IPS-11a (cell line): Measurements from ENCODE around the gene PNRC1.
"Not testable (repeated sequence)": the region's sequence is repeated elsewhere in the genome, so short reads cannot be mapped to it uniquely, and the experiment has no call there.

Experiments used
- H3K4me3 ChIP-seq: one replicate; pipeline ENCODE4 v1.5.1; 2013; ENCODE audit warnings: low read depth, low read length, control low read depth

Gene PNRC1

DNA sequence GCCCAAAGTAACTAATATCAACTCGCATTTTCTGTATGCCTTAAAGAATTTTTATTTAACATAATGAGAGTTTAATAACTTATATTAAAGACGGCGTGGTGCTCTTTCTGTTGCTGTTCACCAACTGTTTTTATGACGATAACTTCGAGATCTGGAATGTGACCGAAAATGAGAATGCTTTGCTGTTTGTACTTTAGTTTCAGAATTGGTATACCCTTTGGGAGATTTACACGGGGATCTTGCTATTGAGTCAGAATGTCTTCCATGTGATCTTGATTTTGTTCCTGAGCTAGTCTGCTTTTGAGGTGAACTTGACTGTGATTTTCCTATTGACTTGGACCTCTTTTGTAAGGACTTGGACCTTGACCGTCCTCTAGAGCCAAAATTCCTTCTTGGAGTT is 17.9 kb downstream of the PNRC1 start:
- no peak overlapping the region for H3K4me3 ChIP-seq

DNA sequence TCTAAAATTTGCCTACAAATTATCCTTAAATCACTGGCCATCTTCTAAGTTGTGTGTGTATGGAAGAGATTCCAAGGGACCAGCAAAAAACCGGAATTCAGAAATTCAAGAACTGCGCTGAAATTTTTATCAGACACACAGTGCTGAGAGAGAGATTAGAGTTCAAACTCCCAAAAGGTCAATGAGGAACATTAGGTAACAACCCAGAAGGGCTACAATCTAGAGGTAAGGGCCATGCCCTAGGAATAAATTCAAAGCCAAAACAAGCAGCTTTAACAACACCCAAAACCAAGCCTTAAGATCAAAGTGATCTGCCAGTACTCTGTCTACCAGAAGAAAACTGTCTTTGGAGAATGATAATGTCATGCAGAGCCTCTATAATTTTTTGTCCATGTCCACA is 19.6 kb downstream of the PNRC1 start:
- H3K4me3 ChIP-seq = no peak overlapping the region

DNA sequence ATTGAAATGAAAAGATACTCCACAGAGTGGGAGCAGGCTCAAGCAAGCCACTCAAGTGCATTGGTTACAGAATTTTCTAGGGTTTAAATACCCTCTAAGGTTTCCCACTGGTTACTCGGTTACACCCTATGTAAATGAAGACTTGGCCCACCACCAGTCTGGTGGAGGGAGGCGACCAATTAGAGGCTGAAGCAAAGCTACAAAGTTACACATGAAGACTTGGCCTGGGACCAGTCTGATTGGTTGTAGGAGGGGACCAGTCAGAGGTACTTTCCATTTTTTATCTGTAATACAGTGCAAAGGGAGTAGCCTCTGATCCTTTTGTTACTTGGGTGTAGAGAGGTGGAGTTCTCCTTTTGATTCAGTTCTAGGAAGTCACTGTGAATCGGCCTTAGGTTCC is 29.7 kb downstream of the PNRC1 start:
- H3K4me3 ChIP-seq = no peak overlapping the region

DNA sequence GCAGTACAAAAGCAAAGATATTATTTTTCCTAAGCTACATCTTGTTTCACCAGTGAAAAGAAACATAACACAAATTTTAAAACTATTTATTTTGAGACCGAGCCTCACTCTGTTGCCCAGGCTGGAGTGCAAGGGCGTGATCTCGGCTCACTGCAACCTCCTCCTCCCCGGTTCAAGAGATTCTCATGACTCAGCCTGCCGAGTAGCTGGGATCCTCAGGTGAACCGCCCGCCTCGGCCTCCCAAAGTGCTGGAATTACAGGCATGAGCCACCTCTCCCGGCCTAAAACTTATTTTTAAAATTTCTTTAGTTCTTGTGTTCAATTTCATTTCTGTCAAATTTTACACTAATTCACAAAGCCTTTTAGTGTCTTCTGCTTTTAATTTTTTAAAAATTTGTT is 31.4 kb downstream of the PNRC1 start:
- H3K4me3 ChIP-seq = no peak overlapping the region

DNA sequence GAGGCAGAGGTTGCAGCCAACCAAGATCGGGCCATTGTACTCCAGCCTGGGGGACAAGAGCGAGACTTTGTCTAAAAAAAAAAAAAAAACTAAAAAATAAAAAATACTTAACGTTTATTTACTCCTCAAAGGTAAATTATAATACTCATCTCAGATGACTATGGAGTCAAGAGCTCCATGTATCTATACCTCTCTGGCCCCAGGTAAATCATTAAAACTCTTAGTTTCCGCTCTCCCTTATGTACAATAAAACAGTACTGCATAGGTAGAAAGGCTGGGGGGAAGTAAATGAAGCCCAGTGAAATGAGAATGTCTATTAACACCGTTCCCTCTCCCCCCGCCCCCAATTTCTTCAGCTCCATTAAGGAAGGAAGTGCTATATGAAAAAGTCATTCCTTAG is 36.2 kb downstream of the PNRC1 start:
- peak overlapping the region; percentile 50 for H3K4me3 ChIP-seq

DNA sequence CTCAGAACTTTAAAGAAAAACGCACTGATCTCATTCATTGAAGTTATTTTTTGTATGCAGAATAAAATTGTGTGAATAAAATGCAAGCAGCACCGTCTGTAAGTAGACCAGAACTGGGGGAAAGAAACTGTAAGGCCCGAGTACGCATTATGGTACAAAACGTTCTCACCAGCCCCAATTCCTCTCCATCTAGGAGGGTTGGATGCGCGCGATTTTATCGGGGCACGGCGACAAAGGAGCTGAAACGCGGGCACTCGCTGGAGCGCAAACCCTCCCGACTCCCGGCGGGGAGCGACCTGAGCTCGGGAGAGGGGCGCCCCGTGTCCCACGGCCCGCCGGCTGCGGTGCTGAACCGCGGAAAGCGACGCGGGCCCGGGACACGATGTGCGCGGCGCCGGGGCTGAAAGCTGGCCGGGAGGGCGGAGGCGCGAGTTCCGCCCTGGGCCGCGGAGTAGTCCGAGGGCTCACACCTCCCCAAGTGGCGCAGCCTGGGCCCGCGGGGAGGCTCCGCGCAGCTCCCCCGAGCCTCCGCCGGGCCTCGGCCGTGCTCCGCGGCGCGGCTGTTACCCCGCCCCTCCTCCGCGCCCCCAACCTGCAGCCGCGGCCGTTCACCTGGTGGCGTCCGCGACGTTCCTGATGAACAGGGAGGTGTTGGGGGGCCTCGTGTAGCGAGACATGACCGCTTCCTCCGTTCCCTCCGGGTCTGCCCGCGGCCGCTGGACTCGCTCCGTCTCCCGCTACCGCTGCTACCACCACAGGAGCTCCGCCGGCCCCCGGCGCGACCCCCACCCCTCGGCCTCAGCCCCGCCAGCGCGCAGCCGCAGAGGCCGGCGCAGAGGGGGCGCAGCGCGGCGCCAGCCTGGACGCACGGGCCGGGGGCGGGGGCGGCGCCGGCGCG is 36.9 kb downstream of the PNRC1 start, which contains the start of gene SRSF12:
SRSF12 (minus strand) TSS at position 861 of the 898 bp plus-strand sequence; CDS start at position 677, 184 bp downstream.
- peak within 1 kb of the TSS; percentile 50 for H3K4me3 ChIP-seq

DNA sequence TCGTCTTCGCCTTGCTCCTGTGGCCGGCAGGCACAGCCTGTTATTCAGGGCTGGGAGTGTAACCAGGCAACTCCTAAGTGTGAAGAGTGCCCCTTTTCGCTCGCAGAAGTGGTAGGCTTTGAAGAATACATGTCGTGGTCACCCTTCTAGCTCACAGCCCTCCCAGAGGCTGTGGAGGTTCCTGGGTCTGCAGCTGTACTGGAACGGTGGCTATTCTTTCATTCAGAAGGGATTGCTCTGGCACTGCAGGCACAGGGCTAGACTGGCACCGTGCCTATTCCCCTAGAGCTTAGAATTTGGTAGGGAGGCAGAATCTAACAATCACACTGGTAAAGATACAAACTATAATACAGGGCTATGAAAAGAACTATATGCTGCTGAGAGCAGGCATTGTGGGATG is 38.4 kb downstream of the PNRC1 start:
- no peak overlapping the region for H3K4me3 ChIP-seq

DNA sequence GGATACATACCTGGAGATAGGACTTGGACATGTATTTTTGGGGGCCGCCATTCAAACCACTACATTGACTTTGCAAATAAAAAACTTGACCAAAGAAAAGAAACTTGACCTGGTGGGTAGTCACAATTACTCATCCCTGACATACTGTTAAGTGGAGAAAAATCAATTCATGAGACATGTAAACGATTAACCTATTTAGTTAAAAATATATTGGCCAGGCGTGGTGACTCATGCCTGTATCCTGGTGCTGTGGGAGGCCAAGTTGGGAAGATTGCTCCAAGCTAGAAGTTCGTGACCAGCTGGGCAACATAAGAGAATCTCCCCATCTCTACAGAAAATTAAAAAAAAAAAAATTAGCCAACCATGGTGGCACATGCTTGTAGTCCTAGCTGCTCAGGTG is 39.8 kb downstream of the PNRC1 start:
- H3K4me3 ChIP-seq = no peak overlapping the region

DNA sequence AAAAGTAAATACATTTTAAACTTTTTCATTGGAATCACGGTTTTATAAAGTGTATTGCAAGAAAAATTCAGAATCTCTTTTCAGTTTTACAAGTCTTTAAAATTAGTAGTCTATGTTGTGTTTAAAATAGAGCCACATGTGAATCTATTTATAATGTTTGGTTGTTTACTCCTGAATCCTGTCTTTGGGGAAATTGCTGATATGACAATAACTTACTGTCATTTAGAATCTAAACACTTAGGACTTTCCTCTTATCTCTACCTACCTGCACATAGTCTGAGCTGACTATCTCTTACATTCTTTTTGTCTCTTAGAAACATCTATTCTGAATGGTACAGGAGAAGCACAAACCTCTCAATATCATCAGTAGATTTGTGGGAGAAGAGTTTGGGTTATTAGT is 41.4 kb downstream of the PNRC1 start:
- no peak overlapping the region for H3K4me3 ChIP-seq

DNA sequence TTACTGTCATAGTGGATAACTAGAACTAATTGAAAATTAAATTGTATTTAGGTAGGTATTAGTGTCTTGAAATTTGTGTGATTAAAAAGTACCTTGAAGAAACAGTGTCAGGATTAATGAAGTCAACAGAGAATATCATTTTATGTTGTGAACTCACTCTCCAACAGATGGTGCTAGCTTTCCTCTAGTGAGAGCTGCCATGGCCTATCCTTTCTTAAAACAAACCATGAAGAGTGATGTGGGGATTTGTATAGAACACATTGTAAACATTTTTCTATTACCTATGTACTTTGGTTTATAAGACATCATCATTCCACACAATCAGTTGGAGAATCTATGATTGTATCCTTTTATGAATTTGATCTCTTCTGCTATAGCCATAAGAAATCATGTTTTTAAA is 42.1 kb downstream of the PNRC1 start:
- H3K4me3 ChIP-seq = no peak overlapping the region

DNA sequence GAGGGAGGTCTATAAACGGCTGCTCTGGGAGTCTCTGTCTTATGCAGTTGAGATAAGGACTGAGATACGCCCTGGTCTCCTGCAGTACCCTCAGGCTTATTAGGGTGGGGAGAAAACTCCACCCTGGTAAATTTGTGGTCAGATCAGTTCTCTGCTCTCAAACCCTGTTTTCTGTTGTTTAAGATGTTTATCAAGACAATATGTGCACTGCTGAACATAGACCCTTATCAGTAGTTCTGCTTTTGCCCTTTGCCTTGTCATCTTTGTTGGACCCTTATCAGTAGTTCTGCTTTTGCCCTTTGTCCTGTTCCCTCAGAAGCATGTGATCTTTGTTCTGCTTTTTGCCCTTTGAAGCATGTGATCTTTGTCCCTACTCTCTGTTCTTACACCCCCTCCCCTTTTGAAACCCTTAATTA is 47.7 kb downstream of the PNRC1 start:
- not testable (repeated sequence) for H3K4me3 ChIP-seq

DNA sequence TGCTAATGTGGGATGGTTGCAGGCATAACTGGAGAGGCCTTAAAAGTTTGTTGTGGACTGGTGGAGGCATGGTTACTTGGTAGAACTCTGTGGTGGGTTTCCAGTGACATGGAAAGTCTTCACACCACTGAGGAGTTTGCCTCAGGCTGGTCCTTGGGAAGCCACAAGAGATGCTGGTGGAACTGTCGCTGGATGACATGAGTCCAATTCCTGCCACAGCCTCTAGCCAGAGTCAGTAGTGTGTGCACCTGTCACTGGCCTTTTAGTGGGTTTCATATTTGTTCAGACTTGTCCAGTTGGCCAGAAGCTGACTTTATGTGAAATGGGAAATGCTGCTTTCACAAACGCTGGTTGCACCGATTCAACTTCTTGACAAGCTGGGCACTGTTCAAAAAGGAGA is 51.0 kb downstream of the PNRC1 start:
- H3K4me3 ChIP-seq = no peak overlapping the region

DNA sequence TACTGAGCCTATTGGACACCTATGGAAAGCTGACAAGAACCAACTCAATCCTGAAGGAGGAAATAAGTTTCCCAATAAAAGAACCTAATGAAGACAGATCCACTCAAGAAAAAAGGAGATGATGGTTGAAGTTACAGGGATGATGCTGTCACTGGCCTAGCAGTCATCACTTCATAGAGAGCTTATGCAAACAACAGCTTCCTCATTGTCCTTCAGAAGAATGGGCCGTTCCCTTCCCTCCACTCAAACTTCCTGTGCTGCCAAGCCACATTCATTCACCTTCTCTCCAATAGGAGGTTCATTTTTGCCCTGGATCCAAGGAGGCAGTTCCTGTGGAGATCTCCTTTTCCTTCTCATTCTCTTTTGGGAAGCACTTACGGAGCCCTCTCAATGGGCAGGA is 51.5 kb downstream of the PNRC1 start:
- no peak overlapping the region for H3K4me3 ChIP-seq

DNA sequence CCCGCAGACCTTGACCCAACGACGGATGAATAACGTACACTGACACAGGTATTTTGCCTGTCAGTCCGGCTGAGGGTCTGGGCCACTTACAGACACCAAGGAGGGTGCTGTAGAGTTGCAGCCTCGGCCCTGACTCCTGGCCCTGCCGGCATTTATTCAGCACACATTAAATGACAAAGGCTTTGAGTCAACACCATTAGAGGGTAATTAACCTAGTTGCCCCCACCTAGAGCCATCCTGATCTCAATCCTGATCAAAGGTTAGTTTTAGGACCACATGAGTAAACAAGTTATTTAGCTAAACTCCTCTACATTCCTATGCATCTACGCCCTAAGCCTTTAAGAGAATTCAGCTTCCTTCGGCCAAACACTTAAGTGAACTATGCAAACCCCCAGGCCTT is 53.4 kb downstream of the PNRC1 start:
- H3K4me3 ChIP-seq = no peak overlapping the region

DNA sequence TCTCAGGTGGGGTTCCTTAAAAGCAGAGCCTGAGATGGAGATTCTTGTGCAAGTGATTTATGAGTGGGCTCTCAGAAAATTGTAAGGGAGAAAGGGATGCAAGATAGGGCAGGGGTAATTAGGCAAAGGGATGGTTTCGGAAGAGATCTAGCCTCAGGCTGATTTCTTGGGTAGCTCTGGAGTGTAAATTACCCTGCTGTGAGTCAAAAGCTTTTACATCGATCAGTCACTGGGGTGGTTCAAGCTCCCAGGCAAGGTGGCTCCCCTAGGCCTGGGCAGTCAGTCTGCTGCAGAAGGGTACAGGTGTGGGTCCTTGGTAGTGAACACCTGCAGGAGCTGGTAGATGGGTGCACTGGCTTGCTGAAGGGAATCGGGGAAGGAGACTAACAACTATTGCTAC is 54.2 kb downstream of the PNRC1 start:
- H3K4me3 ChIP-seq = no peak overlapping the region
